22Rv1 (cell line): ENCODE data around the gene BICC1.

ENCODE experiments used
- H3K27ac ChIP-seq: fragments of 450-650 bp; 2 replicates; pipeline ENCODE4 v1.5.1; 2017
- CTCF ChIP-seq: fragments of 450-650 bp; IDR thresholded peaks from 2 replicates; pipeline ENCODE4 v1.5.1; 2017; ENCODE audit warnings: mild to moderate bottlenecking
- ZFX ChIP-seq: fragments of 450-650 bp; IDR thresholded peaks from 2 replicates; pipeline ENCODE4 v1.6.1; 2017; ENCODE audit warnings: antibody characterized with exemption, borderline replicate concordance

BICC1 gene

GRCh38 chr10:58641095-58641531 is 128.4 kb downstream of the BICC1 start:
- TF ChIP-seq ZFX = no peak
- peak; percentile 55 for TF ChIP-seq CTCF
- H3K27ac ChIP-seq = no peak overlapping the region

GRCh38 chr10:58641708-58642107 is 129.0 kb downstream of the BICC1 start:
- TF ChIP-seq CTCF (no peak), ZFX (no peak)
- no peak overlapping the region for H3K27ac ChIP-seq

GRCh38 chr10:58642283-58642682 is 129.6 kb downstream of the BICC1 start:
- TF ChIP-seq ZFX (no peak), CTCF (no peak)
- H3K27ac ChIP-seq = no peak overlapping the region

GRCh38 chr10:58642916-58643428 is 130.3 kb downstream of the BICC1 start:
- H3K27ac ChIP-seq = no peak overlapping the region
- TF ChIP-seq CTCF (no peak), ZFX (no peak)

- H3K27ac ChIP-seq = no peak overlapping the region
- TF ChIP-seq CTCF (no peak), ZFX (no peak)
Observed at GRCh38 chr10:58644311-58644710, 131.6 kb downstream of the BICC1 start.

- TF ChIP-seq ZFX = no peak
- no peak for TF ChIP-seq CTCF
- H3K27ac ChIP-seq = no peak overlapping the region
Observed at GRCh38 chr10:58645416-58646146, 132.9 kb downstream of the BICC1 start.

GRCh38 chr10:58647376-58648112 is 134.9 kb downstream of the BICC1 start:
- TF ChIP-seq ZFX = no peak
- no peak overlapping the region for H3K27ac ChIP-seq
